Medulla oblongata (tissue), 1 donor: ENCODE measurements around the gene BTBD16.

ENCODE experiments used
- DNase-seq: peaks from one replicate; pipeline ENCODE4 v3.0.0-alpha.2; 2015; ENCODE audit errors: extremely low spot score

BTBD16 gene

GRCh38 chr10:122248356-122249302 is 22.5 kb upstream of the BTBD16 start:
- DNase-seq, result no peak

GRCh38 chr10:122249303-122249850 is 21.7 kb upstream of the BTBD16 start:
- DNase-seq, result no peak

- no peak for DNase-seq
These were observed 20.9 kb upstream of the BTBD16 start for GRCh38 chr10:122249991-122250750.

GRCh38 chr10:122251459-122252255 is 19.4 kb upstream of the BTBD16 start:
- no peak for DNase-seq

- DNase-seq, result no peak
These were observed 18.3 kb upstream of the BTBD16 start for GRCh38 chr10:122252805-122253204.

GRCh38 chr10:122253605-122254004 is 17.5 kb upstream of the BTBD16 start:
- DNase-seq, result no peak

- no peak for DNase-seq
These were observed 16.3 kb upstream of the BTBD16 start for GRCh38 chr10:122254831-122255230.

GRCh38 chr10:122255509-122256301 is 15.4 kb upstream of the BTBD16 start:
- no peak for DNase-seq

GRCh38 chr10:122257041-122257440 is 14.1 kb upstream of the BTBD16 start:
- DNase-seq, result no peak

GRCh38 chr10:122258136-122259074 is 12.7 kb upstream of the BTBD16 start:
- no peak for DNase-seq

GRCh38 chr10:122259075-122259466 is 12.0 kb upstream of the BTBD16 start:
- DNase-seq, result no peak

- DNase-seq, result no peak
These were observed 9.5 kb upstream of the BTBD16 start for GRCh38 chr10:122261584-122261983.

GRCh38 chr10:122263971-122264370 is 7.1 kb upstream of the BTBD16 start:
- no peak for DNase-seq

GRCh38 chr10:122264436-122264835 is 6.7 kb upstream of the BTBD16 start:
- no peak for DNase-seq

- DNase-seq, result no peak
These were observed 6.2 kb upstream of the BTBD16 start for GRCh38 chr10:122264931-122265330.

- DNase-seq, result no peak
These were observed 5.2 kb upstream of the BTBD16 start for GRCh38 chr10:122265896-122266295.

GRCh38 chr10:122267849-122268737 is 3.0 kb upstream of the BTBD16 start:
- peak; percentile 45 for DNase-seq

- DNase-seq, result no peak
These were observed 1.9 kb upstream of the BTBD16 start for GRCh38 chr10:122269059-122269687.
